T1000 (cell line): ENCODE data around the gene CTXND1.

Experiments
- DNase-seq: peaks from one replicate; lab custom pipeline; 2025; ENCODE audit warnings: mixed read lengths; lab: John Stamatoyannopoulos, UW

The CTXND1 gene

DNA sequence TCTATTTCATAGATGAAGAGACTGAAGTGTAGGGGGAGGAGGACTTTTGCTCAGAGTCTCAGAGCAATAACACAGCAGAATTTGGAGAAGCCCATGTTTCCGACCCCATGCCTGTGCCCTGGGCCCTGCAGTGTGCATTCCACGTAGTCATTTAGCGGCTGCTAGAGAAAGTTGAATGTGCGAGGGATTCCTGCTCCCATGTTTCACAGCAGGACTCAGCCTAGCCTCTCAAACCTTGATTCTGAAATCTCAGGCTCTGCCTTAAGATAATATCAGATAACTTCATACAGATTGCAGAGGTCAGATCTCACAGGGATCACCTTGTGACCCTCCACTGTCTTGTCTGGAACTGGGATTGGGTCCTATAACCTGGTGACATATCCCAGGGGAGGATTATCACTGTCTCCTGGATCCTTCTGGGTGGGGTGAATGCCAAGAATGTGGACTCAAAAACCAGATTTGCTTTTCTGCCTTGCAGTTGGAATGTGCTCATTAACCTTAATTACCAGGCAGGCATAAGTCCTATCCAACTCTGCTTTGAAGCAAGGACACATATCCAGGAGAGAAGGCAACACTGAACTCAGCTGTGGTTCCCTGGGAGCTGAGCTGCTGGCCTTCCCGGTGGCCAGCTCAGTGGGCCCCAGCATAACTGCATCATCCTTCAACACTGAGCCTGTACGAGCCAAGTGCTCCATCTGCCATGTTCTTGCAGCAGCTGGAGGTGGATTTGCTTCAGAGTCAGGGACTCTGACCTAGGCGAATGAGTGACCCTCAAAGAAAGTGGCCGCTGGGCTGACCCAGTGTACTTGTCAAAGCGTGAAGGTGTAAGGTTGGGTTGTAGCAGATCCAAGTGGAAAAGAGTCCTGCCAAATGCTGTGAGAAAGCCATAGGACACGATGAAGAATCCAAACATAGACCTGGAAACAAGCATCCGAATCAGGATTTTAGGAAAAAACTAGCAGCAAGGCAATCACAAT is 43.0 kb downstream of the CTXND1 start:
- DNase-seq = no peak

DNA sequence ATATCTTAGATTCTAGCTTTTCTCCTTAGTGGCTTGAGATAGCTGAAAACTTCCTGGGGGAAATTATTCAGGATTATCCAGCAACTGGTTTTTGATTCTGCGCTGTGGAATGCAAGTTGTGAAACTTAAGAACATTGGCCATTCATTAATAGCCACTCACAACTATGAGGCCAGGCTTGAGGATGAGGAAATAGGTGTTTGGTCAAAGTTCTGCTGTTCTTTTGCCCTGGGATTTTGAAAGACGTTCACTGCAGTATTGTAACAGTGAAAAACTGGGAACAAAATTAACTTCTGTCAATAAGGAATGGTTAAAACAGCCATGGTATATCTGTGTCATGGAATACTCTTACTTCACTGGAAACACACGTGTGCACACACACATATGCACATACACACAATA is 44.1 kb downstream of the CTXND1 start:
- DNase-seq = no peak

DNA sequence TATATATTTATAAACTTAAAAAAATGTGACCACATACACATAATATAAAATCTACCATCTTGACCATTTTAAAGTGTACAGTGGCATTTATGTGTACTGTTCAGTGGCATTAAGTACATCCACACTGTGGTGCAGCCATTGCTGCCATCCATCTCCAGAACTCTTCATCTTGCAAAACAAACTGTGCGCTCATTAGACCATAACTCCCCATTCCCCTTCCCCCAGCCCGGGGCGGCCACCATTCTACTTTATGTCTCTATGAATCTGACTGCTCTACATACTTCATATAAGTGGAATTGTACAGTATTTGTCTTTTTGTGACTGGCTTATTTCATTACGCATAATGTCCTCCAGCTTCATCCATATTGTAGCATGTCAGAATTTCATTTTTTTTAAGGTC is 47.8 kb downstream of the CTXND1 start:
- no peak for DNase-seq

DNA sequence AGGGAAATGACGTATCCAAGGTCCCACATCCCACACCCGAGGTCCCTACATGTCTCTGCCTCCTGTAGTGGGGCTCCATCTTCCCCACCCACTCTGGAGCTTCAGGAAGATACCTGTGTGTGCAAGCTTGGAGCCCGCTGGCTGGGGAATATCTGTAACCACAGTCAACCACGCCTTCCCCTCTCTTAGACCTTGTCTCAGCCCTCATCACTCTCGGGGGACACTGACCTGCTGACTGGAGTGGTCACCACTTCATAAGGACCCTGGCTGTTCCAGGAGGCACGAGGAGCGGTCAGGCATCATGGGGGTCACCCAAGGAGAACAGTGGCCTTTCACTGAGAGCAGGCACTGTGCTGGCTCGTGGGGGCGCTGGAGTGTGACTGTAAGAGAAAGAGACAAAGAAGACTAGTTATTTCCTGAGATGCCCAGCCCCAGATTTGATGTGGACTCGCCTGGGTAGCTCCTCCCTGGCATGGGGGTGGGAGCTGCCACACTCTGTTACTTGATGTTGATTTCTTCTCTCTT is 48.6 kb downstream of the CTXND1 start:
- DNase-seq = no peak

DNA sequence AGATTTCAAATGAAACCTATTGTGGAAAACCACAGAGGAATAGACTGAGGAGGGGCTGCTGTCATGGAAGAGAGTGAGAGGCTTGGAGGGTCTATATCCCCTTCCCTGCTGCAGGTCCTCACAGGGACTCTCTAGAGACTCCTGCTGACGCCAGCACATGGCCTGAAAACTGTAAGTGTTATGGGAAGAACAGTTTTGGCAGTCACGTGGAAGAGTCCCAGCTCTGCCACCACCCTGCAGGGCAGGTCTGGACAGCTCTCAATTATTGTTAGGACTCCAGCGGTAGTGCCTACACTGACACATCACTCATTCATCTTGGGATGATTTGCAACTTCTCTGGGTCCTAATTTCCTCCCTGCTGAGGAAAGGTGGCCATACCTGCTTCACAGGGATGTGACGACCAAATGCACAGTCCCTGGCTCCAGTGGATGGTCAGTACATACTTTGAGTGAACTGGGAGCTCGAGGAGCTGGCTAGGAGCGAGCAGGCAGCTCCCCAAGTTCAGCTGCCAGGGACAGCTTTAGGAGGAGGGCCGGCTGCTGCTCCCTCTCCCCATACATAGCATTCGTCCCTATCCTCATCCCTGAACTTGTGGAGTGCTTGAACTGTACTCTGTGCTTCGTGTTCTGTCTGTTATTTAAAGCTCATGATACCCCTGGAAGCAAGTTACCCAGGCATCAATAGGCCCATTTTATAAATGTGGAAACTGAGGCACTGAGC is 49.2 kb downstream of the CTXND1 start:
- no peak for DNase-seq

DNA sequence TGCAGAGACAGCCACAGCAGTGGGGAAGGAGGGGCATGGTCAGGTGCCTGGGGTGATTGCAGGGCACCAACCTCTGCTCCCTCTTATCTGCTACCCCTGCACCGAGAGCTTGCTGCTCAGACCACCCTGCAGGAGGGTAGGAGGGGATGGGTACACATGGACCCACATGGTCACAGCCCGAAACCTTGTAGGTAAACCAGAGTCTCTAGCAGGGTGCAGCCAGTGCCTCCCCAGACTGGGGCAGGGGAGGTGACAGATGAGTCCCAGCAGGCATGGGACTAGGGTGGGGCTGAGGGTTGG is 50.0 kb downstream of the CTXND1 start:
- no peak for DNase-seq

DNA sequence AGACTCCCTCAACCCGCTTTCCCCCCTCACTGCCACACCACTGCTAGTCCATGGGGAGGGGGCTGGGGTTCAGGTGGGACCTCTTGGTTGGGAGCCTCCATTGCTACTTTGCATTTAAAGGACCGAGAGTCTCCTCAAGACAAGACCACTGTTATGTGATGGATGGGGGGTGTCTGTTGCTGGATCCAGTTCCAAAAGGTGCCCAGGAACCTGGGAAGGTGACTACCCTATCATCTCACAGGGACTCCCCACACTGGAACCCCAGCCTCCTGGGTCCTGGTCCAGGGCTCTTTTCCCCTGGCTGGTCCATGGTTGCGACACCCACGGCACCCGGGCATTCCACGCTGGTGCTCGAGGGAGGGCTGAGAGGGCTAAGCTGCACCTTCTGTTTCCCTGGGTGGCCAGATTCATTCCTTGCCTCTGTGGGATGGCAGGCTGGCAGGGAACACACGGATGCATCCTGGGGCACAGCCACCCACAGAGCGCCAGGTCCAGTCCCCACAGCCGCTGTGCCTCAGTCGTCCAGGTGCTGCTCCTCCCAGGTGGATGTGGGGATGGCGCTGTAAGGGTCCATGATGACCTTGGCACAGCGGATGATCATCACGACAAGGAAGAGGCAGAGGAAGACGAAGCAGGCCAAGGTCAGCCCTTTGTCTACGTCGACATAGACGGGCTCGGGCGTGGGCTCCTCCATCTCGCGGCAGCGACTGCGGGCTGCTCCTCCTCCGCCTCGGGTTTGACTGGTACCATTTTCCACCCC is 50.6 kb downstream of the CTXND1 start:
- DNase-seq = no peak

DNA sequence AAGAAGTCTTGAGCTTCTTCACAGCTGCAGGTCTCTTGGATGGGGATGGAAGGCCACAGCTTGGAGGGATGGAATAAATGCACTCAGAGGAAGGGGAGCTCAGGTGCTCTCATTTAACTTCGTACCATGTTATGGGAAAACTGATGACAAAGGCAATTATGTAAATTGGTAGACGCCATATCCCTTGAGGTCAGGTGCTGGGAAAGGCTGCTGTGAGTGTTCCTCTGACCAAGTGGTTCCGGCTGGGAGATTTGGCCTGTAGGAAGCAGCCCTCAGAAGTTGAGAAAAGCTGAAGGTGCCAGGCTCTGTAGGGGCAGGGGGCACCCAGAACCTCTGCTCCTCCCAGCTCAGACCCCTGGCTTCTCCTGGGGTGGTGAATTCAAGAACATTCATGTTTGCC is 52.1 kb downstream of the CTXND1 start:
- no peak for DNase-seq

DNA sequence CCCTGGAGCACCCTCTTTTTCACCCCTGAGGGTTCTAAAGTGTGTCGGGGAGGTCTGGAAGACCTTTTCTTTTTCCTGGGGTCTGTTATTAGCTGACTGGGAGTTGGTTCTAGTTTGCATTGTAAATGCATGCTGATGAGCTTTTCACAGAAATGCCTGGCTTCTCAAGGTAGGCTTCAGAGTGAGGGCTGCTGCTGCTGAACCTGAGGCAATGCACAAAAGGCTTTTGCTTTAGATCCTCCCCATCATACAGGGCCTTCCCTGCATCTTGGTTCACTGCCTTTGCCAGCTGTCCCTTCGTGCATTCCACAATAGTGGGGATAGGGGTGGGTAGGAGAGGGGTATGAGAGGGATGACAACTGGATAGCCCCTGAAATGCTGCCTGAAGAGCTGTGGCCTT is 52.6 kb downstream of the CTXND1 start:
- no peak for DNase-seq

DNA sequence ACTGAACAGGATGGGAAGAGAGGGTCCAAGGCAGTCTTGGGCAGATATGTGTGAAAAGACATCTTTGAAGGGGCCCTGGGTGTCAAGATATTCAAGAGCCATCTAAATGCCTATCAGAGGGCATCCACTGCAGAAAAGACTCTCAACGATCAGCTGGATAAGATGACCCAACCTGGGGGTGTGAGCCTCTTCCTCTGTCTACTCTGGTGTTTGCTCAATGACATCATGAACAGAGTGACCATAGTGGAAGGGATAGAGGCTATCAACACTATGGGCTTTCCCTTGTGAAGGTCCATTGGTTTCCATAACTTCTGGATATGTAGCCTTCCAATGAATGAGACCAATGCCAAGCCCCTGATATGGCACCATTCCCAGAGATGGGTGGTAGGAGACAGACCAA is 57.1 kb downstream of the CTXND1 start:
- DNase-seq = no peak

DNA sequence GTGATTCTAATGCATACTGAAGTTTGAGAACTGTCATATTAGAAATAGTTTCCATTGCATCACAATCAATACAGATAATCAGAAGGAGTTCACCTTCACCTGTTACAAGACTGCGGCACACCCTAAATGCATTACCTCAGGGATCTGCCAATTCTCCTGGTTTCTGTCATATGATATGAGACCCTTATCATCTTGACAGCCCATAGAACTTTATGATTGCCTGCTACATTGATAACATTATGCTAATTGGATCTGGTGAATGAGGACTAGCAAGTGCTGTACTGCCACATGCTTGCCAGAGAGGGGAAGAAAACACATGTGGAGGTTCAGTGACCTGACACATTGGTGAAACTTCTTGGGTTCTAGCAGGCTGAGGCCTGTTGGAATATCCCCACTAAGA is 57.8 kb downstream of the CTXND1 start:
- no peak for DNase-seq

DNA sequence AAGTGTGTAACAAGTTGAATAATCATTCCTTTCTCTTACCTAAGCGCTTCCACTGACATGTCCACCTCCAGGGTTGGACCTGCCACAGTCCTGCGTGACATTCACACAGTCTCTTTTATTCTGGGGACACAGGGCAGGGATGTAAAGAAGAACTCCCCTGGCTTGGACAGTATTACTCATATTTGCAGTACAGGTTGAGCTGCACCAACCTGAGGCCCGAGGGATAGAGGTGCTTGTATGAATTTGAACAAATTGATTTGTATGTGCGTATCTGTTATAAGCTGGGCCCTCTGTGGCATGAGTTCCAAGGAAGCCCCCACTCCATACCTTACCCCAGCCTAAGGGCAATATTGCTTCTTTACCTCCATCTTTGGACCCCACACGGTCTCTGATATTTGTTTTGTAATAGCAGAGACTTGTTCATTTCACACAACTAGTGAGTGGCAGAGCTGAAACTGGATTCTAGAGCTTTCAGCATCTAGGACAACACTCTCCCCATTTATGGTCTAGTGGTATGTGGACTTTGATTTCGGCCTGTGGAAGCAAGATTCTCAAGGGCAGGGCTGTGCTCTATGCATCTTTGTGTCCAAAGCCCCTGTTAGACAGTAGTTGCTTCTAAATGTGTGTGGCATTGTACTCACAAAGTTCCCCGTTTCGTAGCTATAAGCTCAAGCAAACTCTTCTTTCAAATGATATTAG is 60.0 kb downstream of the CTXND1 start:
- no peak for DNase-seq

DNA sequence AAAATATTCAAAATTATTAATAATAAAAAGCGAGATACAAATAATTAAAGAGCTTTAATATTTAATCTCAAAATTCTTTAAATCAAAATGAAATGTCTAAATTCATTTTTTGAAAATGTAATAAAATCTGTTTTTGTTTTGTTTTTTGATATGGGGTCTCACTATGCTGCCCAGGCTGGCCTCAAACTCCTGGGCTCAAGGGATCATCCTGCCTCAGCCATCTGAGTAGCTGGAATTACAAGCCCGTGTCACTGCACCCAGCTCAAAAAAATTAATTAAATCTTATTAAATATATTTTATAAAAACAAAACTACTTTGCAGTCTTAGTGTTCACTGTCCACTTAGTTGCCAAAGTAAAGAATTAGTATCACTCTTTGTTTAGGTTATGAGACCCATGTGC is 60.8 kb downstream of the CTXND1 start:
- no peak for DNase-seq

DNA sequence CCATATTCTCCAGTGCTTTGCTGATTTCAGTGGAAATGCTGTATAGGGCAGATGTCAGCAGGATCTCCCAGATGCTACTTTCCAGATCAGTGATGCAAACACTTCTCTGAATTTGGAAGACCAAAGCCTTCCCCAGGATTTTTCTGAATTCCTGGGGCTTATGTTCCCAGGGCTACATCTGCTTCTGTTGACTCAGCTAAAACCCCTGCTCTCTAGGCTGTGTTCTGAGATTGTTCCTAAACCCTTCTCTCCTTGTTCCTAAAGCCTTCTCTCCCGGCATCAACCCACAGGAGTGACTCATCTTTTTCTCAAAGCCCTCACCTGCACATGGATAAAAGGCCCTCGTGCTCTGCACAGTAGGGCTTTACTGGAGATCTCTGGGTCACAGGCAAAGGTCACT is 63.8 kb downstream of the CTXND1 start:
- no peak for DNase-seq

DNA sequence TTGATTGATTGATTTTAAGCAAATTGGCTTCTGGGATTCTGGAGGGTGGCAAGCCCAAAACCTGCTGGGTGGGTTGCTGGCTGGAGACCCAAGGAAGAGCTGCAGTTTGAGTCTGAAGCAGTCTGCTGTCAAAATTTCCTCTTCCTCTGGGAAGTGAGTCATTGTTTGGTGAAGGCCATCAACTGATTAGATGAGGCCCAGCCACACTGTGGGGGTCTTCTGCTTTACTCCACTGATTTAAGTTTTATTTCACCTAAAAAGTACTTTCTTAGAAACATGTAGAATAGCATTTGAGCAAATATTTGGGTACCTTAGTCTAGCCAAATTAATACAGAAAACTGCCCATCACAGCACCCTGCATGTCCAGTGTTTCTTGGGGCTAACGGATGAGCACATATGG is 65.4 kb downstream of the CTXND1 start:
- no peak for DNase-seq

DNA sequence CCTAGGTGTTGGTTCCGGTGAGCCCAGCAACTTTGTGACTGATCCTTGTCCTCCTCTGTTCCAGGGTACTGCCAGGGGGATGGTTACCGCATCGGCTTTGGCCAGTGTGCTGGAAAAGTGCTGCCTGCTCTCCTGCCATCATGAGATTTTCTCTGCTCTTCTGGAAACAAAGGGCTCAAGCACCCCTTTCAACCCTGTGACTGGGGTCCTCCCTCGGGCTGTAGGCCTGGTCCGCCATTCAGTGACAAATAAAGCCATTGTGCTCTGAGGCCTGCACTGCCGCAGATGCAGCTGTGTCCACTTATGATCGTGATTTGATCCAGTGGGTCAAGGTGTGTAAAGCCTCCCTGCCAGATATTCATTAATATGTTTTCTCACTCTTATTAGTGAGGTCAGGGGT is 65.9 kb downstream of the CTXND1 start:
- DNase-seq = no peak

DNA sequence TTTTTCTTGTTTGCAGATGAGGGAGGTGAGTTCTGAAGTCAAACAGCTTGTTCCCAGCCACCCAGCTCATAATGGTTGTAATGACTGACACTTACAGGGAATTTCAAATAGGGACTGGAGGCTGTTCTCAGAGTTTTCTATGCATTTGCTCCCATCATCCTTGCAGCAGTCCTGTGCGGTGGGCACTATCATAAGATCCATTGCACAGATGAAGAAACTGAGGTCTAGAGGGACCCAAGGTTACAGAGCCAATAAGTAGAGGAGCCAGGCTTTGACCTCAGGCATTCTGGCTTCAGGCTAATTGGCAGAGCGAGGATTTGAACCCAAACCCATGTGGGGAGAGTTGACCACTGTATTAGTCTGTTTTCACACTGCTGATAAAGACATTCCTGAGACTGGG is 66.9 kb downstream of the CTXND1 start:
- DNase-seq = no peak

DNA sequence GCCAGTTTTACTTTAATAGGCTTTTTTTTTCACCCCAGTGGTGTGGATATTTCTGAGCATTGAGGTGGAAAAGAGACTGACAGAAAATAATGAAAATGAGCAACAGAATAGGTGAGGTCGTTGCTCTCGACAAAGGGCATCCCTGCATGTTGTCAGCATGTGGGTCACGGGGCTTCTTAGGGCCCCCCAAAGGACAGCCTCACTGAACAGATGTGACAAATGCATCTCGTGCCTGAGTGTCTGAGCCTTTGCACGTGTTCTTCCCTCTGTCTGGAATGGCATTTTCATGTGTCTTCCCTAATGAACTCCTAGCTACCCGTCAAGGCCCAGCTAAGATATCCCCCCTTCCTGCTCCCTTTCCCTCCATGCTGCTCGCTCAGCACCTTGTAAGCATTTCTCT is 67.5 kb downstream of the CTXND1 start:
- no peak for DNase-seq

DNA sequence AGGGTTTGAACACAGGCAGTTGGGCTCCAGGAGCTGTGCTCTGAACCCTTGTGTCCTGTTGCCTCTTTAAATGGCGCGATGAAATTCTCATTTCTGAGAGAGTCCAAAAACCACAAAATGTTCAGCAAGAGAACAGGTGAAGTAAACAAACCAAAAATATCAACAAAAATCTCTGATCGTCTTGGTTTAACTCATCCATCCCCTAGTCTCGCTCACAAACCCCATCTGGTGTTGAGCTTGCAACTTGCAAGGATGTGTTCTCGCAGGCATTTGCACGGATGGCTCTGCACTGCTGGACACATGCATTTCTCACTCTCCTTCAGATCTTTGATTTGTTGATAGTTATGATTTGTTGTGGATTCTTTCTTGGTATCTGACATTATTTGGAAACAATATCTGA is 68.1 kb downstream of the CTXND1 start:
- no peak for DNase-seq

DNA sequence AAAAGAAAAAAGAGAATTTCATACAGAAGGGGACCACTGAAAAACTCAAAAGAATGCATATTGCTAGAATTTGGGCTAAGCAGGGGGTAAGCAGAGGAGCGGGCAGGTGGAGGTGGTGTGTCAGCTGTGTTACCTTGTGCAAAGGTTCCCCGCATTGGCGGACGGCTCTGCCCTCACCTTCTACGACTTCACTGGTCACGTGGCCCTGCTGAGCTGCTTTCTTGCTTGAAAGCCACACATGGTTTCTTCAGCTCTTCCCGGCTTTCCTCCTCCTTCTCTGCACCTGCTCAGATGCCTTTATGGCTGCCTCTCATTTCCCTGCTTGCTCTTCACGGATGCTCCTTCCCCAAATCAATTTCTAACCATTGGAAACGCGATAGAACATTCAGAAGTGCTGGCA is 68.7 kb downstream of the CTXND1 start:
- no peak for DNase-seq

DNA sequence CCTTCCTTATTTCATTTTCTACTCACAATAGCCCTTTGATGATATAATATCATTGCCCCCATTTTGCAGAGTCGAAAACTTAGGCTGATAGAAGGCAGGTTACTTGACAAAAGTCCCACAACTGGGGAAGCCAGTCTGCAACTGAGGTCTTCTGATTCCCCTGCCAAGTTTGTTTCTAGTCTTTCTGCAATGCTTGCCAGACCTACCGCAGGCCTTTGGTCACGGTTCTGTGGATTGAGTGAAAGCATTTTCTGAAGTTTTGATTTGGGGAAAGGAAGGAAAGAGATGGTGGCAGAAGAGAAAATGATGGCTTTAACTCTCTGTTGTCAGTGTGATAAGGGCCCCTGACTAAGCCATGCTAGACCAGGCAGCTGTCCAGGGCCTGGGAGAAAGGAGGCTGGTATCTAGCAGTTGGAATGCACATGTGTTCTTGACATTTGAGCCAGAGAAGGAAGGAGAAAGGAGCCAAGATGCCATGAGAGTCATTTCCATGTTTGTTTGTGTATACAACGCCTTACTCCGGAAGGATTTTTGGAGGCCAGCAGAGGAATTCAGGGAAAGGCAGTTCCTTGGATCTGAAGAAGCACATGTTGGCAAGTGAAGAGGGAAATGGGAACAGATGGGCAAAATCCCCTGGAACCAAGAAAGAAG is 69.3 kb downstream of the CTXND1 start:
- DNase-seq = no peak
